Liver (tissue), 9 donors: ENCODE results near the gene GPR150. TPM values are rescaled to one million over a fixed set of nuclear protein-coding genes. Genes with fewer than 3 reads are reported as not detected.

ENCODE experiments used
- DNase-seq: peaks from one replicate; pipeline ENCODE4 v3.0.0-alpha.2; 2017; ENCODE audit warnings: low spot score
- H3K27ac ChIP-seq, 2 donors: one replicate each; pipeline ENCODE4 v1.7.0; 2013; ENCODE audit warnings: inconsistent platforms in 2 of 2, low read length in 2 of 2, control low read depth in 1 of 2, low read depth in 1 of 2, mild to moderate bottlenecking in 1 of 2
- H3K27me3 ChIP-seq, 4 donors: one replicate each; pipeline versions ENCODE4 v1.6.1 to v1.7.0; 2013; ENCODE audit warnings: low read length in 3 of 4, inconsistent platforms in 1 of 4, mild to moderate bottlenecking in 1 of 4, moderate library complexity in 1 of 4; ENCODE audit not compliant: control insufficient read depth in 4 of 4, insufficient read depth in 4 of 4
- H3K36me3 ChIP-seq, 4 donors: one replicate each; pipeline versions ENCODE4 v1.6.1 to v1.7.0; 2013; ENCODE audit warnings: low read length in 3 of 4, mild to moderate bottlenecking in 3 of 4, low read depth in 1 of 4, moderate library complexity in 1 of 4; ENCODE audit not compliant: control insufficient read depth in 4 of 4, insufficient read depth in 3 of 4
- H3K4me1 ChIP-seq, 4 donors: one replicate each; pipeline versions ENCODE4 v1.6.1 to v1.7.0; 2013; ENCODE audit warnings: low read length in 3 of 4, mild to moderate bottlenecking in 3 of 4, moderate library complexity in 1 of 4; ENCODE audit not compliant: control insufficient read depth in 4 of 4, insufficient read depth in 4 of 4
- H3K4me3 ChIP-seq, 3 donors: one replicate each; pipeline versions ENCODE4 v1.6.1 to v1.7.0; 2013; ENCODE audit warnings: low read length in 3 of 3, control low read depth in 1 of 3, low read depth in 1 of 3, mild to moderate bottlenecking in 1 of 3
- H3K9ac ChIP-seq, 2 donors: one replicate each; pipeline ENCODE4 v1.7.0; 2013; ENCODE audit warnings: low read length in 2 of 2, mild to moderate bottlenecking in 2 of 2, moderate library complexity in 2 of 2, control low read depth in 1 of 2, low read depth in 1 of 2
- H3K9me3 ChIP-seq, 4 donors: one replicate each; pipeline versions ENCODE4 v1.6.1 to v1.7.0; 2013; ENCODE audit warnings: low read length in 3 of 4; ENCODE audit not compliant: control insufficient read depth in 4 of 4
- CTCF ChIP-seq: fragments of 150-350 bp; IDR thresholded peaks from 2 replicates; pipeline ENCODE4 v1.5.1; 2017; ENCODE audit warnings: improper control_type of control experiment, low read depth, low read length; ENCODE audit not compliant: missing input control
- EGR1 ChIP-seq, 2 donors: IDR thresholded peaks; 2 replicates each; pipeline ENCODE4 v1.6.1; 2016 to 2018; ENCODE audit warnings: antibody characterized with exemption in 2 of 2, low read depth in 2 of 2
- FOXA1 ChIP-seq: IDR thresholded peaks from 2 replicates; pipeline ENCODE4 v1.6.1; 2016; ENCODE audit warnings: antibody characterized with exemption
- FOXA2 ChIP-seq: IDR thresholded peaks from 2 replicates; pipeline ENCODE4 v1.6.1; 2016; ENCODE audit warnings: antibody characterized with exemption
- GABPA ChIP-seq, 2 donors: IDR thresholded peaks in 1 of 2; conservative IDR thresholded peaks in 1 of 2; 2 replicates each; pipeline ENCODE4 v1.6.1; 2016; ENCODE audit warnings: antibody characterized with exemption in 2 of 2, mild to moderate bottlenecking in 1 of 2, moderate library complexity in 1 of 2
- HNF4A ChIP-seq, 2 donors: conservative IDR thresholded peaks; 2 replicates each; pipeline ENCODE4 v1.6.1; 2016; ENCODE audit warnings: antibody characterized with exemption in 2 of 2, mild to moderate bottlenecking in 2 of 2
- HNF4G ChIP-seq: IDR thresholded peaks from 2 replicates; pipeline ENCODE4 v1.6.1; 2016; ENCODE audit warnings: antibody characterized with exemption
- JUND ChIP-seq, 2 donors: IDR thresholded peaks; 2 replicates each; pipeline ENCODE4 v1.6.1; 2016; ENCODE audit warnings: antibody characterized with exemption in 2 of 2
- MAX ChIP-seq: IDR thresholded peaks from 2 replicates; pipeline ENCODE4 v1.6.1; 2016; ENCODE audit warnings: antibody characterized with exemption
- NR2F2 ChIP-seq: IDR thresholded peaks from 2 replicates; pipeline ENCODE4 v1.6.1; 2016; ENCODE audit warnings: antibody characterized with exemption
- RAD21 ChIP-seq, 2 donors: IDR thresholded peaks; 2 replicates each; pipeline ENCODE4 v1.6.1; 2016; ENCODE audit warnings: antibody characterized with exemption in 2 of 2, mild to moderate bottlenecking in 2 of 2
- RXRA ChIP-seq, 2 donors: IDR thresholded peaks; 2 replicates each; pipeline ENCODE4 v1.6.1; 2017 to 2018; ENCODE audit warnings: antibody characterized with exemption in 2 of 2, mild to moderate bottlenecking in 1 of 2
- SP1 ChIP-seq: IDR thresholded peaks from 2 replicates; pipeline ENCODE4 v1.6.1; 2018; ENCODE audit warnings: antibody characterized with exemption, mild to moderate bottlenecking
- TAF1 ChIP-seq: conservative IDR thresholded peaks from 2 replicates; pipeline ENCODE4 v1.6.1; 2016; ENCODE audit warnings: antibody characterized with exemption, mild to moderate bottlenecking
- YY1 ChIP-seq: IDR thresholded peaks from 2 replicates; pipeline ENCODE4 v1.6.1; 2016; ENCODE audit warnings: antibody characterized with exemption, mild to moderate bottlenecking
- WGBS: extraction: QIAGEN DNeasy Blood & Tissue Kit; methylation state at CpG from one replicate; pipeline ENCODE4 v1.1.7; 2013; 5-methylcytosine and 5-hydroxymethylcytosine counted together
- polyA plus RNA-seq, 2 donors: library from polyadenylated mRNA; stranded (reverse) in 1 of 2; unstranded in 1 of 2; fragments of 200-250 nt in 1 of 2; fragments of >200 nt in 1 of 2; fragmentation: Nextera tagmentation in 1 of 2; extraction: Ambion mirVana in 1 of 2; gene quantifications; one replicate each; pipeline versions ENCODE4 v1.2.1 to v1.2.3, GENCODE V29; 2013 to 2015
- total RNA-seq, 2 donors: library from RNA; depleted of rRNA; stranded (reverse); fragments of >200 nt; gene quantifications; one replicate each; pipeline ENCODE4 v1.2.3, GENCODE V29; 2014
- TF ChIP-seq, protein P1 (sequence below): IDR thresholded peaks from 2 replicates; pipeline ENCODE4 v1.6.1; 2016; ENCODE audit warnings: antibody characterized with exemption
- TF ChIP-seq, protein P2 (sequence below): IDR thresholded peaks from 2 replicates; pipeline ENCODE4 v1.6.1; 2016; ENCODE audit warnings: antibody characterized with exemption, mild to moderate bottlenecking
- TF ChIP-seq, protein P3 (sequence below): IDR thresholded peaks from 2 replicates; pipeline ENCODE4 v1.6.1; 2016; ENCODE audit warnings: antibody characterized with exemption
- donor health status: healthy.
- donor health status: healthy.
- donor health status: healthy.
- donor health status: healthy.
- donor health status: healthy.

Gene GPR150
- total and polyA plus RNA-seq, 4 donors: 0.07 to 0.17 (median 0.08) TPM; not detected in 1

DNA sequence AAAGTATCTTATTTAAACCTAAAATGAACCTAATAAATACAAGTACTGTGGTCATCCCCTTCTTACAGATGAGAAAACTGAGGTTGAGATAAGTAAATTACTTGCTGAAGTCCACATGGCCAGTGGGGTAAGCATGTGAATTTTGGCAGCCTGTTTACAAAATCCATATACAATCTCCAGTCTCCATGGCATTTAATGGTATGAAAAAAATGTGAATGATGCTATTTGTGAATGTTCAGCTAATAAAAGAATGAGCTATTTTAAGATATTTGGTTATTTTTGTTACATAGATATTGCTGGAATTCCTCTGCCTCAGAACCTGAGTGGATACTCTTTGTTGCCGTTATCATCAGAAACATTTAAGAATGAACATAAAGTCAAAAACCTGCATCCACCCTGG lies 19.3 kb upstream of the GPR150 start:
- Histone ChIP-seq H3K27ac (no peak overlapping the region), H3K9ac (no peak overlapping the region), H3K9me3 (no peaks in the 10 kb centered on the region), H3K4me3 (no peak overlapping the region), H3K4me1 (peaks cover 0 to 4% (median 0%) of the 10 kb centered on the region in 4 donors), H3K27me3 (no peaks in the 10 kb centered on the region), H3K36me3 (no peaks in the 10 kb centered on the region)
- no peak for DNase-seq
- 92% methylated on average over 1 of the region's 1 CpG for WGBS
- TF ChIP-seq CTCF: no peak
- TF ChIP-seq NR2F2: no peak
- TF ChIP-seq HNF4A (conservative IDR thresholded peaks at IDR 0.05): no peak
- TF ChIP-seq FOXA1: no peak
- no peak for TF ChIP-seq RAD21 (IDR thresholded peaks at IDR 0.05)
- TF ChIP-seq, protein P1, sequence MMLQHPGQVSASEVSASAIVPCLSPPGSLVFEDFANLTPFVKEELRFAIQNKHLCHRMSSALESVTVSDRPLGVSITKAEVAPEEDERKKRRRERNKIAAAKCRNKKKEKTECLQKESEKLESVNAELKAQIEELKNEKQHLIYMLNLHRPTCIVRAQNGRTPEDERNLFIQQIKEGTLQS: no peak
- no peak for TF ChIP-seq HNF4G
- TF ChIP-seq JUND (IDR thresholded peaks at IDR 0.05): no peak
- no peak for TF ChIP-seq YY1
- TF ChIP-seq GABPA (IDR thresholded peaks at IDR 0.05 in 1 of 2, conservative IDR thresholded peaks at IDR 0.05 in 1 of 2): no peak
- TF ChIP-seq, protein P2, sequence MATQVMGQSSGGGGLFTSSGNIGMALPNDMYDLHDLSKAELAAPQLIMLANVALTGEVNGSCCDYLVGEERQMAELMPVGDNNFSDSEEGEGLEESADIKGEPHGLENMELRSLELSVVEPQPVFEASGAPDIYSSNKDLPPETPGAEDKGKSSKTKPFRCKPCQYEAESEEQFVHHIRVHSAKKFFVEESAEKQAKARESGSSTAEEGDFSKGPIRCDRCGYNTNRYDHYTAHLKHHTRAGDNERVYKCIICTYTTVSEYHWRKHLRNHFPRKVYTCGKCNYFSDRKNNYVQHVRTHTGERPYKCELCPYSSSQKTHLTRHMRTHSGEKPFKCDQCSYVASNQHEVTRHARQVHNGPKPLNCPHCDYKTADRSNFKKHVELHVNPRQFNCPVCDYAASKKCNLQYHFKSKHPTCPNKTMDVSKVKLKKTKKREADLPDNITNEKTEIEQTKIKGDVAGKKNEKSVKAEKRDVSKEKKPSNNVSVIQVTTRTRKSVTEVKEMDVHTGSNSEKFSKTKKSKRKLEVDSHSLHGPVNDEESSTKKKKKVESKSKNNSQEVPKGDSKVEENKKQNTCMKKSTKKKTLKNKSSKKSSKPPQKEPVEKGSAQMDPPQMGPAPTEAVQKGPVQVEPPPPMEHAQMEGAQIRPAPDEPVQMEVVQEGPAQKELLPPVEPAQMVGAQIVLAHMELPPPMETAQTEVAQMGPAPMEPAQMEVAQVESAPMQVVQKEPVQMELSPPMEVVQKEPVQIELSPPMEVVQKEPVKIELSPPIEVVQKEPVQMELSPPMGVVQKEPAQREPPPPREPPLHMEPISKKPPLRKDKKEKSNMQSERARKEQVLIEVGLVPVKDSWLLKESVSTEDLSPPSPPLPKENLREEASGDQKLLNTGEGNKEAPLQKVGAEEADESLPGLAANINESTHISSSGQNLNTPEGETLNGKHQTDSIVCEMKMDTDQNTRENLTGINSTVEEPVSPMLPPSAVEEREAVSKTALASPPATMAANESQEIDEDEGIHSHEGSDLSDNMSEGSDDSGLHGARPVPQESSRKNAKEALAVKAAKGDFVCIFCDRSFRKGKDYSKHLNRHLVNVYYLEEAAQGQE: no peak
- no peak for TF ChIP-seq TAF1
- TF ChIP-seq SP1: no peak
- no peak for TF ChIP-seq RXRA (IDR thresholded peaks at IDR 0.05)

- H3K4me1 ChIP-seq: no peaks in the 10 kb centered on the region
- TF ChIP-seq HNF4A (conservative IDR thresholded peaks at IDR 0.05): no peak
- no peak for TF ChIP-seq SP1
- no peak for TF ChIP-seq CTCF
- TF ChIP-seq, protein P3, sequence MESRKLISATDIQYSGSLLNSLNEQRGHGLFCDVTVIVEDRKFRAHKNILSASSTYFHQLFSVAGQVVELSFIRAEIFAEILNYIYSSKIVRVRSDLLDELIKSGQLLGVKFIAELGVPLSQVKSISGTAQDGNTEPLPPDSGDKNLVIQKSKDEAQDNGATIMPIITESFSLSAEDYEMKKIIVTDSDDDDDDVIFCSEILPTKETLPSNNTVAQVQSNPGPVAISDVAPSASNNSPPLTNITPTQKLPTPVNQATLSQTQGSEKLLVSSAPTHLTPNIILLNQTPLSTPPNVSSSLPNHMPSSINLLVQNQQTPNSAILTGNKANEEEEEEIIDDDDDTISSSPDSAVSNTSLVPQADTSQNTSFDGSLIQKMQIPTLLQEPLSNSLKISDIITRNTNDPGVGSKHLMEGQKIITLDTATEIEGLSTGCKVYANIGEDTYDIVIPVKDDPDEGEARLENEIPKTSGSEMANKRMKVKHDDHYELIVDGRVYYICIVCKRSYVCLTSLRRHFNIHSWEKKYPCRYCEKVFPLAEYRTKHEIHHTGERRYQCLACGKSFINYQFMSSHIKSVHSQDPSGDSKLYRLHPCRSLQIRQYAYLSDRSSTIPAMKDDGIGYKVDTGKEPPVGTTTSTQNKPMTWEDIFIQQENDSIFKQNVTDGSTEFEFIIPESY: no peak
- TF ChIP-seq FOXA2: no peak
- no peak for TF ChIP-seq GABPA (IDR thresholded peaks at IDR 0.05 in 1 of 2, conservative IDR thresholded peaks at IDR 0.05 in 1 of 2)
- no peak for TF ChIP-seq RAD21 (IDR thresholded peaks at IDR 0.05)
- TF ChIP-seq JUND (IDR thresholded peaks at IDR 0.05): no peak
- no peak for TF ChIP-seq FOXA1
- TF ChIP-seq, protein P2: no peak
- no peak for TF ChIP-seq TAF1
- TF ChIP-seq MAX: no peak
- no peak for TF ChIP-seq HNF4G
- TF ChIP-seq RXRA (IDR thresholded peaks at IDR 0.05): no peak
- no peak for TF ChIP-seq EGR1 (IDR thresholded peaks at IDR 0.05; ENCODE audit: low read depth in 2 of 2)
- TF ChIP-seq YY1: no peak
- no peak for TF ChIP-seq NR2F2
- H3K9me3 ChIP-seq: no peaks in the 10 kb centered on the region
- WGBS: 98% methylated on average over 5 of the region's 5 CpGs
- H3K4me3 ChIP-seq: no peak overlapping the region
- H3K27me3 ChIP-seq: no peaks in the 10 kb centered on the region
- H3K9ac ChIP-seq: no peak overlapping the region
- H3K27ac ChIP-seq: no peak overlapping the region
- DNase-seq: no peak
- H3K36me3 ChIP-seq: no peaks in the 10 kb centered on the region
Observed at GRCh38 chr5:95605786-95606185, 14.1 kb upstream of the GPR150 start.
